ENCODE data around the gene DPF3.
"Not testable (repeated sequence)": the region's sequence is repeated elsewhere in the genome, so short reads cannot be mapped to it uniquely, and the experiment has no call there.

The DPF3 gene

GRCh38 chr14:72876005-72876709 is 17.7 kb downstream of the DPF3 start:
- H3K27ac ChIP-seq (ENCODE audit: low read depth, low read length): no peak overlapping the region
- no peak for TF ChIP-seq CTCF (IDR thresholded peaks at IDR 0.05; ENCODE audit: low read depth, low read length, poor library complexity, severe bottlenecking)
- no peak for TF ChIP-seq EZH2phosphoT487 (IDR thresholded peaks at IDR 0.05; ENCODE audit: borderline replicate concordance, low read length)
- H3K4me1 ChIP-seq (ENCODE audit: control insufficient read depth, low read length): no peaks in the 10 kb centered on the region
- H4K20me1 ChIP-seq (ENCODE audit: control insufficient read depth, insufficient read depth, low read depth, low read length): no peaks in the 10 kb centered on the region
- H3K4me3 ChIP-seq (ENCODE audit: low read length): no peak overlapping the region
- H3K9me2 ChIP-seq (replicated peaks; ENCODE audit: control insufficient read depth, low read length): no peaks in the 10 kb centered on the region
- H3K4me2 ChIP-seq (ENCODE audit: low read length): no peak overlapping the region
- H3K36me3 ChIP-seq (ENCODE audit: control insufficient read depth, low read length): no peaks in the 10 kb centered on the region
- H3K27me3 ChIP-seq (ENCODE audit: control insufficient read depth, low read length): peaks cover 4% of the 10 kb centered on the region
- H3F3A ChIP-seq (ENCODE audit: control insufficient read depth, insufficient read depth): no peaks in the 10 kb centered on the region
- H3K79me2 ChIP-seq (ENCODE audit: control insufficient read depth, low read length): no peaks in the 10 kb centered on the region
- H3K9me3 ChIP-seq (ENCODE audit: control insufficient read depth, insufficient read depth, low read length): no peaks in the 10 kb centered on the region

- H4K20me1 ChIP-seq (ENCODE audit: control insufficient read depth, insufficient read depth, low read depth, low read length); H3K36me3 ChIP-seq (ENCODE audit: control insufficient read depth, low read length); H3K9me2 ChIP-seq (replicated peaks; ENCODE audit: control insufficient read depth, low read length); H3K79me2 ChIP-seq (ENCODE audit: control insufficient read depth, low read length); H3K4me2 ChIP-seq (ENCODE audit: low read length); H3K4me1 ChIP-seq (ENCODE audit: control insufficient read depth, low read length); H3K27ac ChIP-seq (ENCODE audit: low read depth, low read length); H3F3A ChIP-seq (ENCODE audit: control insufficient read depth, insufficient read depth); H3K27me3 ChIP-seq (ENCODE audit: control insufficient read depth, low read length); H3K4me3 ChIP-seq (ENCODE audit: low read length); H3K9me3 ChIP-seq (ENCODE audit: control insufficient read depth, insufficient read depth, low read length): not testable (repeated sequence)
These were observed 23.0 kb downstream of the DPF3 start for GRCh38 chr14:72870878-72871277.

GRCh38 chr14:72869407-72870329 is 24.2 kb downstream of the DPF3 start:
- TF ChIP-seq CTCF (IDR thresholded peaks at IDR 0.05; ENCODE audit: low read depth, low read length, poor library complexity, severe bottlenecking) (no peak), EZH2phosphoT487 (IDR thresholded peaks at IDR 0.05; ENCODE audit: borderline replicate concordance, low read length) (no peak)
- no peaks in the 10 kb centered on the region for H3F3A ChIP-seq (ENCODE audit: control insufficient read depth, insufficient read depth)
- no peaks in the 10 kb centered on the region for H3K4me1 ChIP-seq (ENCODE audit: control insufficient read depth, low read length)
- H3K27ac ChIP-seq (ENCODE audit: low read depth, low read length): no peak overlapping the region
- H3K27me3 ChIP-seq (ENCODE audit: control insufficient read depth, low read length): no peaks in the 10 kb centered on the region
- H3K9me2 ChIP-seq (replicated peaks; ENCODE audit: control insufficient read depth, low read length): no peaks in the 10 kb centered on the region
- H3K4me3 ChIP-seq (ENCODE audit: low read length): no peak overlapping the region
- H3K9me3 ChIP-seq (ENCODE audit: control insufficient read depth, insufficient read depth, low read length): no peaks in the 10 kb centered on the region
- no peaks in the 10 kb centered on the region for H3K36me3 ChIP-seq (ENCODE audit: control insufficient read depth, low read length)
- no peak overlapping the region for H3K4me2 ChIP-seq (ENCODE audit: low read length)
- H4K20me1 ChIP-seq (ENCODE audit: control insufficient read depth, insufficient read depth, low read depth, low read length): no peaks in the 10 kb centered on the region
- no peaks in the 10 kb centered on the region for H3K79me2 ChIP-seq (ENCODE audit: control insufficient read depth, low read length)

- H3K4me2 ChIP-seq (ENCODE audit: low read length): no peak overlapping the region
- H3K4me3 ChIP-seq (ENCODE audit: low read length): no peak overlapping the region
- no peaks in the 10 kb centered on the region for H4K20me1 ChIP-seq (ENCODE audit: control insufficient read depth, insufficient read depth, low read depth, low read length)
- TF ChIP-seq EZH2phosphoT487 (IDR thresholded peaks at IDR 0.05; ENCODE audit: borderline replicate concordance, low read length): no peak
- no peak for TF ChIP-seq CTCF (IDR thresholded peaks at IDR 0.05; ENCODE audit: low read depth, low read length, poor library complexity, severe bottlenecking)
- no peaks in the 10 kb centered on the region for H3K36me3 ChIP-seq (ENCODE audit: control insufficient read depth, low read length)
- no peaks in the 10 kb centered on the region for H3K4me1 ChIP-seq (ENCODE audit: control insufficient read depth, low read length)
- no peaks in the 10 kb centered on the region for H3F3A ChIP-seq (ENCODE audit: control insufficient read depth, insufficient read depth)
- H3K9me3 ChIP-seq (ENCODE audit: control insufficient read depth, insufficient read depth, low read length): no peaks in the 10 kb centered on the region
- H3K79me2 ChIP-seq (ENCODE audit: control insufficient read depth, low read length): no peaks in the 10 kb centered on the region
- no peaks in the 10 kb centered on the region for H3K9me2 ChIP-seq (replicated peaks; ENCODE audit: control insufficient read depth, low read length)
- H3K27me3 ChIP-seq (ENCODE audit: control insufficient read depth, low read length): peaks cover 3% of the 10 kb centered on the region; the same call in 1 of the 2 replicates
- no peak overlapping the region for H3K27ac ChIP-seq (ENCODE audit: low read depth, low read length)
These were observed 25.4 kb downstream of the DPF3 start for GRCh38 chr14:72868500-72868899.
